K562 (cell line): ENCODE results near the gene NEDD4L. TPM values are rescaled to one million over a fixed set of nuclear protein-coding genes. Genes with fewer than 3 reads are reported as not detected.

Experiments used
- ATAC-seq: fragments of 200-7000 bp; cut with Tn5 transposase; 3 replicates; pipeline ENCODE4 v1.9.1; 2020; ENCODE audit warnings: moderate library complexity
- BruUV-seq: library from RNA; stranded (reverse); fragments of 400-500 nt; replicated peaks from 2 replicates; lab custom pipeline; 2021; lab: Mats Ljungman, UMichigan
- CTCF ChIA-PET: fragments of 300-600 bp; formaldehyde crosslinking; extraction: SDS; loops from one replicate; lab custom pipeline; 2021; ENCODE audit warnings: low intra/inter-chr PET ratio; lab: Yijun Ruan, JAX
- POLR2A ChIA-PET: fragments of 300-600, 350-650 bp; sonication (Branson Sonifier 250); formaldehyde crosslinking; extraction: SDS; loops from one replicate; lab custom pipeline; 2021; ENCODE audit warnings: antibody characterized with exemption, inconsistent platforms; lab: Yijun Ruan, JAX
- DNase-seq, 4 experiments: peaks; one replicate each; pipeline versions ENCODE4 v3.0.0 to v3.0.0-alpha.2; 2011 to 2018; ENCODE audit warnings: low spot score in 3 of 4, mixed read lengths in 3 of 4; ENCODE audit errors: extremely low read depth in 1 of 4
- FAIRE-seq: peaks from 2 replicates; lab custom pipeline; 2011; peaks lifted over from hg19 to GRCh38; lab: Jason Lieb, UNC
- H2AFZ ChIP-seq: 2 replicates; pipeline ENCODE4 v1.6.0; 2011; ENCODE audit warnings: low read depth, low read length, control low read depth, inconsistent platforms
- H3K27ac ChIP-seq: fragments of 200-600 bp; 3 replicates; pipeline ENCODE4 v1.8.0; 2011; ENCODE audit warnings: low read depth, mild to moderate bottlenecking, control low read depth, inconsistent platforms, low read length, moderate library complexity, mixed read lengths; ENCODE audit errors: extremely low read depth
- H3K27me3 ChIP-seq, 2 experiments: fragments of 300-600 bp in 1 of 2; 2 replicates in 1 of 2; 3 replicates in 1 of 2; pipeline versions ENCODE4 v1.6.0 to v1.8.0; 2011; ENCODE audit warnings: inconsistent platforms in 2 of 2, low read length in 2 of 2, mild to moderate bottlenecking in 1 of 2, mixed read lengths in 1 of 2, moderate library complexity in 1 of 2; ENCODE audit not compliant: control insufficient read depth in 2 of 2, insufficient read depth in 2 of 2
- H3K36me3 ChIP-seq: fragments of 300-600 bp; 3 replicates; pipeline ENCODE4 v1.8.0; 2011; ENCODE audit warnings: mild to moderate bottlenecking, low read length, inconsistent platforms; ENCODE audit not compliant: control insufficient read depth, insufficient read depth
- H3K4me1 ChIP-seq, 2 experiments: fragments of 200-600 bp in 1 of 2; replicated peaks in 1 of 2; 2 replicates in 1 of 2; 3 replicates in 1 of 2; pipeline versions ENCODE4 v1.5.1 to v1.8.0; 2011; ENCODE audit warnings: inconsistent platforms in 2 of 2, low read length in 2 of 2, mild to moderate bottlenecking in 1 of 2, mixed read lengths in 1 of 2, moderate library complexity in 1 of 2; ENCODE audit not compliant: control insufficient read depth in 2 of 2, insufficient read depth in 2 of 2
- H3K4me2 ChIP-seq: 2 replicates; pipeline ENCODE4 v1.6.1; 2011; ENCODE audit warnings: low read length, control low read depth, inconsistent platforms, mixed read lengths; ENCODE audit not compliant: insufficient read depth
- H3K4me3 ChIP-seq: fragments of 200-600 bp; sonication (generic), shearing (Covaris generic); 2 replicates; pipeline ENCODE4 v1.5.1; 2016; ENCODE audit warnings: control low read depth, inconsistent platforms
- H3K79me2 ChIP-seq: fragments of 200-600 bp; 3 replicates; pipeline ENCODE4 v1.8.0; 2011; ENCODE audit warnings: low read length, inconsistent platforms; ENCODE audit not compliant: control insufficient read depth, insufficient read depth
- H3K9ac ChIP-seq, 2 experiments: 2 replicates each; pipeline versions ENCODE4 v1.6.0 to v1.6.1; 2011; ENCODE audit warnings: low read depth in 2 of 2, low read length in 2 of 2, control low read depth in 1 of 2, inconsistent platforms in 1 of 2, mild to moderate bottlenecking in 1 of 2, mixed read lengths in 1 of 2; ENCODE audit not compliant: insufficient read depth in 1 of 2
- H3K9me1 ChIP-seq: one replicate; pipeline ENCODE4 v1.6.0; 2011; ENCODE audit warnings: inconsistent platforms, mild to moderate bottlenecking, low read length, moderate library complexity; ENCODE audit not compliant: control insufficient read depth, insufficient read depth
- H3K9me3 ChIP-seq: replicated peaks from 2 replicates; pipeline ENCODE4 v1.5.1; 2011; ENCODE audit warnings: low read depth, low read length, inconsistent platforms; ENCODE audit not compliant: control insufficient read depth, insufficient read depth
- H4K20me1 ChIP-seq: replicated peaks from 2 replicates; pipeline ENCODE4 v1.6.1; 2011; ENCODE audit warnings: low read length, inconsistent platforms, mixed read lengths; ENCODE audit not compliant: control insufficient read depth, insufficient read depth
- ARID1B ChIP-seq: fragments of 450-650 bp; IDR thresholded peaks from 2 replicates; pipeline ENCODE4 v1.6.1; 2016; ENCODE audit warnings: antibody characterized with exemption, mild to moderate bottlenecking, inconsistent platforms
- DMBX1 ChIP-seq: fragments of 250-450 bp; sonication (Bioruptor Pico); IDR thresholded peaks from 2 replicates; pipeline ENCODE4 v1.8.0; 2022; ENCODE audit warnings: inconsistent platforms, mild to moderate bottlenecking, moderate library complexity, borderline replicate concordance
- ESRRB ChIP-seq: fragments of 250-450 bp; sonication (Bioruptor Pico); IDR thresholded peaks from 2 replicates; pipeline ENCODE4 v1.5.0; 2020; ENCODE audit warnings: mild to moderate bottlenecking, moderate library complexity, borderline replicate concordance
- GABPB1 ChIP-seq: sonication (generic); formaldehyde crosslinking; IDR thresholded peaks from 2 replicates; pipeline ENCODE4 v1.8.0; 2022; ENCODE audit warnings: mild to moderate bottlenecking, missing genetic modification reagents
- IFI16 ChIP-seq: fragments of 250-450 bp; sonication (Bioruptor Pico); IDR thresholded peaks from 2 replicates; pipeline ENCODE4 v2.1.2; 2022; ENCODE audit warnings: mild to moderate bottlenecking, inconsistent platforms
- KLF10 ChIP-seq: fragments of 250-450 bp; sonication (Bioruptor Pico); IDR thresholded peaks from 2 replicates; pipeline ENCODE4 v1.6.1; 2021; ENCODE audit warnings: matching md5 sums
- NR1H2 ChIP-seq: sonication (generic); formaldehyde crosslinking; IDR thresholded peaks from 2 replicates; pipeline ENCODE4 v1.4.0; 2020; ENCODE audit warnings: mild to moderate bottlenecking, missing genetic modification reagents
- PHB ChIP-seq: fragments of 250-450 bp; sonication (Bioruptor Pico); IDR thresholded peaks from 2 replicates; pipeline ENCODE4 v1.5.0; 2021
- ZMIZ1 ChIP-seq, 2 experiments: fragments of 150-350 bp in 1 of 2; IDR thresholded peaks; 2 replicates each; pipeline ENCODE4 v1.6.1; 2012 to 2016; ENCODE audit warnings: low read depth in 2 of 2, low read length in 2 of 2, mild to moderate bottlenecking in 1 of 2, moderate library complexity in 1 of 2
- ZNF140 ChIP-seq: fragments of 250-450 bp; sonication (Bioruptor Pico); IDR thresholded peaks from 2 replicates; pipeline ENCODE4 v1.8.0; 2021; ENCODE audit warnings: moderate library complexity, mild to moderate bottlenecking, inconsistent platforms
- ZNF143 ChIP-seq: sonication (generic); formaldehyde crosslinking; IDR thresholded peaks from 2 replicates; pipeline ENCODE4 v1.9.0; 2022; ENCODE audit warnings: mild to moderate bottlenecking, missing genetic modification reagents
- ZNF436 ChIP-seq: fragments of 250-450, 450-650 bp; sonication (Bioruptor Pico); formaldehyde crosslinking; IDR thresholded peaks from 2 replicates; pipeline ENCODE4 v1.7.0; 2020; ENCODE audit warnings: mild to moderate bottlenecking
- WGBS: fragments of 100-300 bp; shearing (Covaris generic); methylation state at CpG from one replicate; pipeline ENCODE4 v1.1.6; 2016; ENCODE audit warnings: low coverage, mixed read lengths; ENCODE audit not compliant: insufficient coverage; ENCODE audit errors: missing lambda C conversion rate; 5-methylcytosine and 5-hydroxymethylcytosine counted together
- in situ Hi-C: fragments of 300-500 bp; cut with MboI; formaldehyde crosslinking; loops from 4 replicates; pipeline ENCODE4 v1.15.0; 2018; ENCODE audit warnings: inconsistent platforms, mixed read lengths
- intact Hi-C: fragments of 100-400 bp; cut with micrococcal nuclease; formaldehyde crosslinking; loops from 2 replicates; pipeline ENCODE4 v1.14.2; 2022
- polyA plus RNA-seq, 8 experiments: library from polyadenylated mRNA; depleted of rRNA in 4 of 8; stranded (reverse) in 5 of 8; unstranded in 3 of 8; fragments of >200 nt; fragmentation: Nextera tagmentation in 2 of 8; fragmentation: Illumina TruSeq in 1 of 8; extraction: Ambion mirVana in 2 of 8; extraction: Trizol in 1 of 8; gene quantifications; 2 replicates each; pipeline versions ENCODE4 v1.2.1 to v1.2.3, GENCODE V29; 2011 to 2014; ENCODE audit warnings: inconsistent platforms in 1 of 8, missing spikeins in 1 of 8
- total RNA-seq, 7 experiments: library from RNA; depleted of rRNA in 6 of 7; stranded (reverse); fragments of >200 nt in 6 of 7; fragmentation: Illumina TruSeq in 2 of 7; extraction: Trizol in 2 of 7; gene quantifications; 2 replicates each; pipeline versions ENCODE4 v1.2.1 to v1.2.3, GENCODE V29; 2011 to 2021; ENCODE audit warnings: low replicate concordance in 1 of 7

Gene NEDD4L
- total and polyA plus RNA-seq, 9 of the 15 experiments (the other 6 are each of a cell fraction or from before 2014, with no cell fraction given) = 8.1 to 33.4 (median 19.9) TPM

GRCh38 chr18:58386780-58387179 lies 342.8 kb downstream of the NEDD4L start:
- H4K20me1 ChIP-seq = no peaks in the 10 kb centered on the region
- H3K9me1 ChIP-seq = peaks cover under 1% of the 10 kb centered on the region
- no peaks in the 10 kb centered on the region for H3K27me3 ChIP-seq
- no peak for ATAC-seq
- H3K4me2 ChIP-seq = no peak overlapping the region
- no peaks in the 10 kb centered on the region for H3K4me1 ChIP-seq
- no TSS peak for BruUV-seq
- H3K36me3 ChIP-seq = peaks cover 24% of the 10 kb centered on the region; the same call in 2 of the 3 replicates
- TF ChIP-seq ESRRB (CRISPR knock-in tag) (no peak), ZNF140 (CRISPR knock-in tag) (no peak), ARID1B (no peak)
- TF ChIP-seq, all 486 proteins: peak for 0
- in situ Hi-C loops (no loop called here), intact Hi-C loops (no loop called here)
- no peak overlapping the region for H3K4me3 ChIP-seq
- H3K27ac ChIP-seq = no peak overlapping the region
- CTCF ChIA-PET = no interaction called here
- no peak overlapping the region for H2AFZ ChIP-seq
- H3K9me3 ChIP-seq = no peaks in the 10 kb centered on the region
- no peaks in the 10 kb centered on the region for H3K79me2 ChIP-seq
- WGBS = 85% methylated on average over 7 of the region's 14 CpGs
- POLR2A ChIA-PET = no interaction called here
- no peak overlapping the region for H3K9ac ChIP-seq
- no peak for FAIRE-seq
- no peak for DNase-seq

- Histone ChIP-seq H3K27ac (no peak overlapping the region), H3K4me2 (no peak overlapping the region), H3K9me3 (no peaks in the 10 kb centered on the region), H3K4me1 (no peaks in the 10 kb centered on the region), H3K27me3 (no peaks in the 10 kb centered on the region), H3K9me1 (peaks cover 2% of the 10 kb centered on the region), H3K36me3 (peaks cover 29% of the 10 kb centered on the region; the same call in 2 of the 3 replicates), H4K20me1 (no peaks in the 10 kb centered on the region), H2AFZ (no peak overlapping the region), H3K79me2 (no peaks in the 10 kb centered on the region), H3K4me3 (no peak overlapping the region), H3K9ac (no peak overlapping the region)
- intact Hi-C loops = no loop called here
- in situ Hi-C loops = no loop called here
- no peak for FAIRE-seq
- POLR2A ChIA-PET = no interaction called here
- no TSS peak for BruUV-seq
- no peak for ATAC-seq
- 83% methylated on average over 3 of the region's 5 CpGs for WGBS
- CTCF ChIA-PET = no interaction called here
- DNase-seq = no peak
- no peak for TF ChIP-seq ZNF143 (CRISPR knock-in tag)
- no peak for TF ChIP-seq DMBX1 (CRISPR knock-in tag)
- TF ChIP-seq IFI16 = no peak
- TF ChIP-seq ZMIZ1 (IDR thresholded peaks at IDR 0.05; ENCODE audit: low read depth in 2 of 2, low read length in 2 of 2) = no peak
- TF ChIP-seq NR1H2 (CRISPR knock-in tag) = no peak
- no peak for TF ChIP-seq PHB (CRISPR knock-in tag)
- no peak for TF ChIP-seq KLF10 (CRISPR knock-in tag)
- no peak for TF ChIP-seq GABPB1 (CRISPR knock-in tag)
- no peak for TF ChIP-seq ZNF436 (CRISPR knock-in tag)
Observed at GRCh38 chr18:58387716-58388115, 343.7 kb downstream of the NEDD4L start.
